GM19043 (cell line): Measurements from ENCODE around the gene CTBP1.
A peak's percentile ranks its signal among the peaks of the same experiment; 100 is the strongest.

ENCODE experiments used
- ATAC-seq: cut with Tn5 transposase; IDR thresholded peaks from one replicate; pipeline ENCODE4 v1.9.1; 2021; ENCODE audit warnings: low read depth; ENCODE audit not compliant: unreplicated experiment

Gene CTBP1

DNA sequence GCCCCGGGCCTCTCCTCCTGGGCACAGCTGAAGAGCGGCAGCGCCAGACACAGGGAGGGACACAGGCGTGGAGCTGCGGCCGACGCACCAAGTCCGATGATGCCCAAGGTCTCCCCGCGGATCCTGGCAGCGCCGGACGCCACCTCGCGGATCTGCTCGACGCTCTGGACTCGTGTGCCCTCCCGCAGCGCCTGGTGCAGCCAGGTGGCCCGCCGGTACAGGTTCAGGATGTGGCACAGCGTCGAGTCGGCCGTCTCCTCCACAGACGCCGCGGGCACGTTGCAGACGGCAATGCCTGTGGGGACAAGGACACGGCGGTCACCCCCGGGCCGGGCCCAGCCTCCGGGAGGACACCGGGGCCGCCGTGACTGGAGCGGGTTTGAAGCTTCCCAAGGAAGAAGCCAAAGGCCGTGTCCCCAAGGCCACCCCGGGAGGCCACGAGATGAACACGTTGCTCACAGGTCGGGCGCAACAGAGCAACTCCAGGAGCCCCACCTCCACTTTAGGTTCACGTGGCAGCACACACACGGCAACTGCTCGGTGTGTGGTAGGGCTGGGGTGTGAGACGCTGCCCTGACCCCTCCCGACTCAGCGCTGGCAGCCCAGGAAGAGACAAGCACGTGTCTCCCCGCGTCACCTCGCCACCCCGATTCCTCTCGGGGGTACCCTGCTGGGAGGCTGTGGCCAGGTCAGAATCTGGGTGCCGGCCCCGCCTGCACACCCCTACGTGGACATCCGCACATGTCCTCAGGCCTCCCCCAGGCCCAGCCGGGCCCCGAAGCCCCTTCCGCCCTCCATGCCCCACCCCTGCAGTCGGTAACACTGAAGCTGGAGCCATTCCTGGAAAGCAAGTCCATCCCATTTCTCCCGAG, 23.4 kb downstream of the CTBP1 start:
- ATAC-seq, result no peak

- ATAC-seq, result no peak
Observed at GRCh38 chr4:1223841-1224809, 24.8 kb downstream of the CTBP1 start.

GRCh38 chr4:1222938-1223690, 25.8 kb downstream of the CTBP1 start:
- no peak for ATAC-seq

- ATAC-seq, result no peak
Observed at GRCh38 chr4:1222036-1222789, 26.7 kb downstream of the CTBP1 start.

DNA sequence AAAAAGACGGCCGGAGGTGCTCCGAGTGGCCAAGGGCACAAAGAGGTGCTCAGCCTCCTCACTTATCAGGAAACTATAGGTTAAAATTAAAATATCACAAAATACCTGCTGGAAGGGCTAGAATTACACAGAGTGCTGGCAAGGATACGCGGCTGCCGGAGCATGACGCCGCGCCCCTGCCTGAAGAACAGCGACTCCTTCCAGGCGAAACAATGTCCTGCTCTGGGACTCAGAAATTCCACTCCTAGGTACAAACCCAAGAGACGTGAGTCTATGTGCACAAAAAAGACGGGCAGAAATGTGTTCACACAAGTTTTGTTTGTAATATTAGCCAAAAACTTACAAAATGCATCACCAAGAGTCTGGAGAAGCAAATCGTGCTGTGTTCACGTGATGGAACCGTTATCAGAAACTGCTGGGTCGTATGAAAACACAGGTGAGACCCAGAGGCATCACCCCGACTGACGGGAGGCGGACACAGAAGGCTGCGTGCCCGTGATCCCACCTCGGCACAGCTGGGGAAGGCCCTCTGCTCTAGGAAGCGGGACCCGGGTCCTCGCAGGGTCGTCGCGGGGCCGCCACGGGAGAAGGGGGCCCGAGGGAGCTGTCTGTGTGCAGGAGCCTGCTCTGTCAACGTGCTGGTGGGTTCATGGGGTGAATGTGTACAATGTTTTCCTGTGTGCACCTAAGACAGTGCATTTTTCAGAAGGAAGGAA, 27.6 kb downstream of the CTBP1 start:
- ATAC-seq, result no peak

- ATAC-seq, result no peak
Observed at GRCh38 chr4:1220566-1220965, 28.4 kb downstream of the CTBP1 start.

DNA sequence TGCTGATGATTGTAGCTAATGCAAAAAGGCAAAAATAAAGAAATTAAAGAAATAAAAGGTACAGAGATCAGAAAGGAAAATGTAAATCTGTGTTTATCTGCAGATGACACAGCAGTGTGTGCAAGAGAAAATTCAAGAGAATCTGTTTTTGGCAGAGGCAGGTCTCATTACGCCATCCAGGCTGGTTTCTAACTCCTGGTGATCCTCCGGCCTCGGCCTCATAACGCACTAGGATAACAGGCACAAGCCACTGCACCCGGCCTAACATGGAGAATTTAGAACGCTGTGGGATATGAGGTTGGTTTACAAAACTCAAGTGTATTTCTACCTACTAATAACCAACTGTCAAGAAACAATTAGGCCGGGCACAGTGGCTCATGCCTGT, 29.4 kb downstream of the CTBP1 start:
- ATAC-seq, result no peak

DNA sequence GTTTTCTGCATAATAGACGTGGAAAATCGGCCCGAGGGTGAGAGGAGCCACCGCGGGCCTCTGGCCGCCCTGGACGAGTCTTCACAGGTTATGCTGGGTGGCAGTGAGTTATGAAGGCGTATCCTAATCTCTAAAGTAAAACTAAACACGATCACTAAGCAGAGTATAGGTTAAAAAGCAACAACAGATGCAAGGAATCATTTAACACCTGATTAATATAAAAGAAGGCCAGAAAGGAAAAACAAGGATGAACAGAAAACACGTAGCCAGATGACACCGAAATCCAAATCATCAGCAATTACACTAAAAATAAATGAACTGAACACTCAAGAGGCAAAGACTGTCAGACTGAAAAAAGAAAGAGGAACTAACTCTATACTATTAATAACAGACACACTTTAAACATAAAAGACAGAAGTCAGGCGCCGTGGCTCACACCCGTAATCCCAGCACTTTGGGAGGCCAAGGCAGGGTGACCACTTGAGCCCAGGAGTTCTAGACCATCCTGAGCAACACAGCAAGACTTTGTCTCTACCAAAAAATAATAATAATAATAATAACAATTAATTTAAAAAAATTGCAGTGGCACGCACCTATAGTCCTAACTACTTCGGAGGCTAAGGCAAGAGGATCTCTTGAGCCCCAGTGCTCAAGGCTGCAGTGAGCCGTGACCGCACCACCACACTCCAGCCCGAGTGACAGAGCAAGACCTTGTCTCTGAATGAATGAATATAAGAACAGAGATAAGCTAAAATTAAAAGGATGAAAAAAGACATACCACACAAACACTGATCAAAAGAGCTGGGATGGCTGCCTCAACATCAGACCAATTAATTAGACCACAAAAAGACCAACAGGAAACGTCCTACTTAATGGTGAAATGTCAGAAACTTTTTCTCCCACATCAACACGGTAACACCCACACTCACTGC, 30.0 kb downstream of the CTBP1 start:
- ATAC-seq, result peak; percentile 70

DNA sequence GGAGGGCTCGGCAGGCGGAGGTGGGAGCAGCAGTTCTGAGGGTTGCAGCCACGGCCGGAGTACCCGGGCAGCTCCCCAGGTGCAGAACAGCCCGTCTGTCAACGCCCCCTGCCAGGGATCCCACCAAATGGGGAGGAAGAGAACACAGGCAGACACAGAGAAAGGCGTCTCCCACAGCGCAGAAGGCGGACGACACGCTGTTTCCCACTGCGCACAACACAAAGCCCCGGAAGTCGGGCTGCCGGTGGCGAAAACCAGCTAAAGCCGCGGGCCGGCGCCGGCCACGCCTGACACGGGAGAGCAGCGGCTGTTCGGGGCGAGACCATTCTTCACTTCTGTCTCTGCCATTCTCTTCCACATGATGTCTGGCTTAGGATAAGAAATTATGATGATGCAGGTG, 31.6 kb downstream of the CTBP1 start:
- no peak for ATAC-seq

DNA sequence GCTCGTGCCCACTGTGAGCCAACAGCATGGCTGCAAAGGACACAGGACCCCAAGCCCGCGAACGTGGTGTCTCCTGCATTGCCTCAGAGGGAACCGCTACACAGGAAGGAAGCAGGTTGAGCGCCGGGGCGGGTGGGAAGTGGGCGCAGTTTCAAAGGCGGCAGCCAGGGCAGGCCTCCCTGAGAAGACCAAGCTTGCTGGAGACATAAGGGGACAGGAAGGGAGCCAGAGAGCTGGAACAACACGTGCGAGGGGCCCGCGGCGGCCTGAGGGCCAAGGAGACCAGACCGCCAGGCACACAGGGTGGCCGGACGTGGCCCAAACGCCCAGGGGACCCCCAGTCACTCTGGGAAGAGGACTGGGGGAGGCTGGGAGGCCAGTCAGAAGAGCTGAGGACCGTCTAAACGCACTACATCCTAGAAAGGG, 32.0 kb downstream of the CTBP1 start:
- no peak for ATAC-seq

DNA sequence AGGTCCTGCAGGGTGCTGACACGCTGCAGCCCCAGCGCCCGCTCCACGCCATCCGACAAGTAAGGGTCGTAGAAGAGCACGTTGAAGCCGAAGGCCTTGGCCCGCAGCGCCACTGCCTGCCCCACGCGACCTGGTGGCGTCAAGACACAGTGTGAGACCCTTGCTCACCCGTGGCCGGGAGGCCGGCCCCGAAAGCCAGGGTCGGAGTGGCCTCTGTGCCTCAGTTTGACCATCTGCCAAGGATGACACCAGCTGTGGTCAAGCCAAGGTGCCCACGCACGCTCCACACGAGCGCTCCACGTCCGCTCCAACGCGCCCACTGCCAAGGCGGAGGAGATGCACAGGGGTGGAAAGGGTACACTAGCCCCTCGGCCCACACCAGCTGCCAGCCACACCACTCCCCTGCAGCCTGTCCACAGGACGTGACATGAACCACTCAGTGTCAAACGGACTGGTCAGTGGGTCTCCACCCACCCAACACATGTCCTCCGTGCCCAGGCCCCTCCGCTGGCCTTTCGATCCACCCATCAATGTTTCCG, 32.8 kb downstream of the CTBP1 start:
- ATAC-seq, result no peak

DNA sequence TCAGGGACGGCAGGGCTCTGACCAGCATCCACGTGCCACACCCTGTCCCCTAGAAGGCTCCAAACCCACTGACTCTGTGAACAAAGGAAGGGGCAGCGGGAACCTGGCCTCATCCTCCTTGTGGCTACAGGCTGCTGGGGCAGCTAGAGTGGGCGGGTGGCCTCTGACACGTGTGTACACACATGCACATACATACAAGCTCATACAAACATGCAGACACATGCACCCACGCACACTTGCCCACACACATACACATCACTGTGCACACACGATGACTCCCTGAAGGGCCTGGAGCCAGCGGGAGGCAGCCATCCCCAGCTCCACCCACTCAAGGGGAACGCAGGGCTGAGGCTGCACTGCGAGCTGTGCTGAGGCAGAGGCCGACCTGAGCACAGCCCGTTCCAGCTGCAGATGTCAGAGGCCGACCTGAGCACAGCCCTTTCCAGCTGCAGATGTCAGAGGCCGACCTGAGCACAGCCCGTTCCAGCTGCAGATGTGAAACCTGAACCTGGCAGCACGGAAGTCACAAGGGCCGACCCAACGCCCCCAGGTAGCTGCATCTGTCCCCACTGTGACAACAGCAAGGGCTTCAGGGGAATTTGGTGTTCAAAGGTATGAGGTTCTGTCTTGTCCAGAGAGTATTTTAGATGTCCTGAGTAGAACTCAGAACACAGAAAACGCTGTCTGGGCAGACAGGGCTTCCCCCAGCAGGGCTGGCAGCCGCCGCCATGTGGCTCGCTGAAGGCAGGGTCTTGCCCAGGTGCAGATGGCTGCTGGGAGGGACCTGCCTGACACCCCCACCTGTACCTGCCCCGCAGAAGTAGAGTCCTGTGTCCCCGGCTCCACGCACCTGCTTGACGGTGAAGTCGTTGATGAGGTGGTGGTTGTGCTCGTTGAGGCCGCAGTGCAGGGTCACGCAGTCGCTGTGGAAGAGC, 33.5 kb downstream of the CTBP1 start:
- no peak for ATAC-seq

GRCh38 chr4:1214101-1215095, 34.5 kb downstream of the CTBP1 start:
- ATAC-seq, result no peak

GRCh38 chr4:1213336-1213995, 35.5 kb downstream of the CTBP1 start:
- ATAC-seq, result no peak
